Measurements from ENCODE around the gene STYX.

Gene STYX

GRCh38 chr14:52801014-52801712, 71.2 kb downstream of the STYX start:
- H3K79me2 ChIP-seq (ENCODE audit: low read length), result no peaks in the 10 kb centered on the region
- no peaks in the 10 kb centered on the region for H3K9me3 ChIP-seq (ENCODE audit: insufficient read depth, low read length)
- H3K4me2 ChIP-seq (ENCODE audit: low read length), result no peak overlapping the region
- H3K27me3 ChIP-seq (ENCODE audit: low read depth, low read length), result no peaks in the 10 kb centered on the region
- H3K4me1 ChIP-seq (ENCODE audit: low read length), result no peaks in the 10 kb centered on the region
- no peaks in the 10 kb centered on the region for H3K36me3 ChIP-seq (replicated peaks; ENCODE audit: low read depth, low read length)
- no peaks in the 10 kb centered on the region for H4K20me1 ChIP-seq (ENCODE audit: insufficient read depth, low read length)
- H3K4me3 ChIP-seq (ENCODE audit: low read length), result no peak overlapping the region
- H3K9ac ChIP-seq (ENCODE audit: low read length), result no peak overlapping the region
- TF ChIP-seq EZH2phosphoT487 (IDR thresholded peaks at IDR 0.05; ENCODE audit: low read depth), result no peak
- no peak for TF ChIP-seq CTCF (IDR thresholded peaks at IDR 0.05; ENCODE audit: low read depth, low read length)
- no peak overlapping the region for H2AFZ ChIP-seq (ENCODE audit: low read depth, low read length)
- H3K27ac ChIP-seq (ENCODE audit: low read length), result no peak overlapping the region

GRCh38 chr14:52802597-52802996, 72.6 kb downstream of the STYX start:
- Histone ChIP-seq H3K4me1 (ENCODE audit: low read length) (no peaks in the 10 kb centered on the region), H3K4me3 (ENCODE audit: low read length) (no peak overlapping the region), H3K36me3 (replicated peaks; ENCODE audit: low read depth, low read length) (no peaks in the 10 kb centered on the region), H3K79me2 (ENCODE audit: low read length) (no peaks in the 10 kb centered on the region), H4K20me1 (ENCODE audit: insufficient read depth, low read length) (no peaks in the 10 kb centered on the region), H3K27me3 (ENCODE audit: low read depth, low read length) (no peaks in the 10 kb centered on the region), H3K9me3 (ENCODE audit: insufficient read depth, low read length) (no peaks in the 10 kb centered on the region), H3K27ac (ENCODE audit: low read length) (no peak overlapping the region), H3K4me2 (ENCODE audit: low read length) (no peak overlapping the region), H3K9ac (ENCODE audit: low read length) (no peak overlapping the region), H2AFZ (ENCODE audit: low read depth, low read length) (no peak overlapping the region; the same call in 1 of the 2 replicates)
- no peak for TF ChIP-seq CTCF (IDR thresholded peaks at IDR 0.05; ENCODE audit: low read depth, low read length)
- TF ChIP-seq EZH2phosphoT487 (IDR thresholded peaks at IDR 0.05; ENCODE audit: low read depth), result no peak

GRCh38 chr14:52806115-52806514, 76.1 kb downstream of the STYX start:
- H2AFZ ChIP-seq (ENCODE audit: low read depth, low read length), result no peak overlapping the region
- no peak overlapping the region for H3K4me2 ChIP-seq (ENCODE audit: low read length)
- no peak overlapping the region for H3K4me3 ChIP-seq (ENCODE audit: low read length)
- H3K9me3 ChIP-seq (ENCODE audit: insufficient read depth, low read length), result no peaks in the 10 kb centered on the region
- no peaks in the 10 kb centered on the region for H4K20me1 ChIP-seq (ENCODE audit: insufficient read depth, low read length)
- no peaks in the 10 kb centered on the region for H3K79me2 ChIP-seq (ENCODE audit: low read length)
- no peaks in the 10 kb centered on the region for H3K27me3 ChIP-seq (ENCODE audit: low read depth, low read length)
- no peaks in the 10 kb centered on the region for H3K36me3 ChIP-seq (replicated peaks; ENCODE audit: low read depth, low read length)
- TF ChIP-seq CTCF (IDR thresholded peaks at IDR 0.05; ENCODE audit: low read depth, low read length) (no peak), EZH2phosphoT487 (IDR thresholded peaks at IDR 0.05; ENCODE audit: low read depth) (no peak)
- H3K27ac ChIP-seq (ENCODE audit: low read length), result no peak overlapping the region
- no peaks in the 10 kb centered on the region for H3K4me1 ChIP-seq (ENCODE audit: low read length)
- no peak overlapping the region for H3K9ac ChIP-seq (ENCODE audit: low read length)

- H3K27me3 ChIP-seq (ENCODE audit: low read depth, low read length), result no peaks in the 10 kb centered on the region
- H3K79me2 ChIP-seq (ENCODE audit: low read length), result no peaks in the 10 kb centered on the region
- no peak overlapping the region for H3K27ac ChIP-seq (ENCODE audit: low read length)
- TF ChIP-seq EZH2phosphoT487 (IDR thresholded peaks at IDR 0.05; ENCODE audit: low read depth) (no peak), CTCF (IDR thresholded peaks at IDR 0.05; ENCODE audit: low read depth, low read length) (no peak)
- no peak overlapping the region for H2AFZ ChIP-seq (ENCODE audit: low read depth, low read length)
- H3K9ac ChIP-seq (ENCODE audit: low read length), result no peak overlapping the region
- H3K9me3 ChIP-seq (ENCODE audit: insufficient read depth, low read length), result no peaks in the 10 kb centered on the region
- no peaks in the 10 kb centered on the region for H3K36me3 ChIP-seq (replicated peaks; ENCODE audit: low read depth, low read length)
- H3K4me2 ChIP-seq (ENCODE audit: low read length), result no peak overlapping the region
- no peak overlapping the region for H3K4me3 ChIP-seq (ENCODE audit: low read length)
- no peaks in the 10 kb centered on the region for H4K20me1 ChIP-seq (ENCODE audit: insufficient read depth, low read length)
- H3K4me1 ChIP-seq (ENCODE audit: low read length), result no peaks in the 10 kb centered on the region
Measured at GRCh38 chr14:52808101-52808500, 78.1 kb downstream of the STYX start.

Data from OCI-LY3 (cell line).